WTC11 (cell line): ENCODE measurements around the gene GRIN2C. TPM values are rescaled to one million over a fixed set of nuclear protein-coding genes. Genes with fewer than 3 reads are reported as not detected.

ENCODE experiments used
- CREB1 ChIP-seq: sonication (generic); formaldehyde crosslinking; IDR thresholded peaks from 2 replicates; pipeline ENCODE4 v1.8.0; 2023; ENCODE audit warnings: mild to moderate bottlenecking, missing genetic modification reagents
- CREM ChIP-seq: sonication (generic); formaldehyde crosslinking; IDR thresholded peaks from 2 replicates; pipeline ENCODE4 v1.8.1; 2022; ENCODE audit warnings: mild to moderate bottlenecking, missing genetic modification reagents, moderate library complexity
- ELF4 ChIP-seq: sonication (generic); formaldehyde crosslinking; IDR thresholded peaks from 2 replicates; pipeline ENCODE4 v1.8.1; 2022; ENCODE audit warnings: low read depth, mild to moderate bottlenecking, moderate library complexity, missing genetic modification reagents
- ESRRA ChIP-seq: sonication (generic); formaldehyde crosslinking; IDR thresholded peaks from 2 replicates; pipeline ENCODE4 v1.8.1; 2022; ENCODE audit warnings: mild to moderate bottlenecking, missing genetic modification reagents, borderline replicate concordance
- FOXK1 ChIP-seq: sonication (generic); formaldehyde crosslinking; IDR thresholded peaks from 2 replicates; pipeline ENCODE4 v1.8.0; 2022; ENCODE audit warnings: mild to moderate bottlenecking, moderate library complexity, missing genetic modification reagents
- FOXP1 ChIP-seq: sonication (generic); formaldehyde crosslinking; IDR thresholded peaks from 2 replicates; pipeline ENCODE4 v1.8.0; 2022; ENCODE audit warnings: missing genetic modification reagents, mild to moderate bottlenecking, moderate library complexity, borderline replicate concordance
- GABPB1 ChIP-seq: sonication (generic); formaldehyde crosslinking; IDR thresholded peaks from 2 replicates; pipeline ENCODE4 v1.8.1; 2023; ENCODE audit warnings: mild to moderate bottlenecking, missing genetic modification reagents
- HMGA2 ChIP-seq: fragments of 250-450 bp; sonication (Bioruptor Pico); IDR thresholded peaks from 2 replicates; pipeline ENCODE4 v1.4.0; 2021; ENCODE audit warnings: mild to moderate bottlenecking, moderate library complexity
- JAZF1 ChIP-seq: fragments of 250-450 bp; sonication (Bioruptor Pico); IDR thresholded peaks from 2 replicates; pipeline ENCODE4 v1.9.0; 2021; ENCODE audit warnings: moderate library complexity, mild to moderate bottlenecking, inconsistent platforms
- KAT7 ChIP-seq: sonication (generic); formaldehyde crosslinking; IDR thresholded peaks from 2 replicates; pipeline ENCODE4 v1.8.1; 2023; ENCODE audit warnings: missing genetic modification reagents, mild to moderate bottlenecking, borderline replicate concordance
- MYBL2 ChIP-seq: sonication (generic); formaldehyde crosslinking; IDR thresholded peaks from 2 replicates; pipeline ENCODE4 v1.8.1; 2023; ENCODE audit warnings: mild to moderate bottlenecking, moderate library complexity, missing genetic modification reagents
- NFATC4 ChIP-seq: fragments of 250-450 bp; sonication (Bioruptor Pico); IDR thresholded peaks from 2 replicates; pipeline ENCODE4 v1.9.0; 2021; ENCODE audit warnings: mild to moderate bottlenecking
- NFE2L1 ChIP-seq: sonication (generic); formaldehyde crosslinking; IDR thresholded peaks from 2 replicates; pipeline ENCODE4 v1.8.1; 2023; ENCODE audit warnings: missing genetic modification reagents
- RELA ChIP-seq: sonication (generic); formaldehyde crosslinking; IDR thresholded peaks from 2 replicates; pipeline ENCODE4 v1.8.1; 2022; ENCODE audit warnings: missing genetic modification reagents, mild to moderate bottlenecking, borderline replicate concordance
- SMAD4 ChIP-seq: sonication (generic); formaldehyde crosslinking; IDR thresholded peaks from 2 replicates; pipeline ENCODE4 v1.8.0; 2022; ENCODE audit warnings: mild to moderate bottlenecking, missing genetic modification reagents
- SP1 ChIP-seq: sonication (generic); formaldehyde crosslinking; conservative IDR thresholded peaks from 2 replicates; pipeline ENCODE4 v1.8.1; 2022; ENCODE audit warnings: missing genetic modification reagents
- TEAD4 ChIP-seq: sonication (generic); formaldehyde crosslinking; IDR thresholded peaks from 2 replicates; pipeline ENCODE4 v1.8.0; 2022; ENCODE audit warnings: mild to moderate bottlenecking, missing genetic modification reagents
- ZBTB21 ChIP-seq: sonication (generic); formaldehyde crosslinking; IDR thresholded peaks from 2 replicates; pipeline ENCODE4 v1.8.1; 2023; ENCODE audit warnings: mild to moderate bottlenecking, missing genetic modification reagents, borderline replicate concordance
- ZNF138 ChIP-seq: sonication (generic); formaldehyde crosslinking; conservative IDR thresholded peaks from 2 replicates; pipeline ENCODE4 v1.8.1; 2022; ENCODE audit warnings: mild to moderate bottlenecking, moderate library complexity, missing genetic modification reagents
- ZNF219 ChIP-seq: sonication (generic); formaldehyde crosslinking; IDR thresholded peaks from 2 replicates; pipeline ENCODE4 v1.8.0; 2023; ENCODE audit warnings: missing genetic modification reagents, mild to moderate bottlenecking, borderline replicate concordance
- ZNF263 ChIP-seq: sonication (generic); formaldehyde crosslinking; IDR thresholded peaks from 2 replicates; pipeline ENCODE4 v1.8.1; 2022; ENCODE audit warnings: low read depth, mild to moderate bottlenecking, moderate library complexity, missing genetic modification reagents
- total RNA-seq: library from RNA; stranded (reverse); gene quantifications from 3 replicates; pipeline ENCODE4 v1.2.3, GENCODE V29; 2021
- TF ChIP-seq, protein P1 (sequence below): fragments of 250-450 bp; sonication (Bioruptor Pico); IDR thresholded peaks from 2 replicates; pipeline ENCODE4 v1.9.0; 2021; ENCODE audit warnings: moderate library complexity, mild to moderate bottlenecking, inconsistent platforms, borderline replicate concordance
- TF ChIP-seq, protein P2 (sequence below): sonication (generic); formaldehyde crosslinking; IDR thresholded peaks from 2 replicates; pipeline ENCODE4 v1.8.1; 2022; ENCODE audit warnings: low read depth, missing genetic modification reagents, borderline replicate concordance
- TF ChIP-seq, protein P3 (sequence below): sonication (generic); formaldehyde crosslinking; IDR thresholded peaks from 2 replicates; pipeline ENCODE4 v1.8.0; 2023; ENCODE audit warnings: missing genetic modification reagents
- TF ChIP-seq, protein P4 (sequence below): fragments of 250-450 bp; sonication (Bioruptor Pico); IDR thresholded peaks from 2 replicates; pipeline ENCODE4 v1.9.0; 2021; ENCODE audit warnings: mild to moderate bottlenecking
- TF ChIP-seq, protein P5 (sequence below): sonication (generic); formaldehyde crosslinking; IDR thresholded peaks from 2 replicates; pipeline ENCODE4 v1.8.1; 2023; ENCODE audit warnings: mild to moderate bottlenecking, missing genetic modification reagents, moderate library complexity
- TF ChIP-seq, protein P6 (sequence below): fragments of 250-450 bp; sonication (Bioruptor Pico); conservative IDR thresholded peaks from 2 replicates; pipeline ENCODE4 v1.9.0; 2021; ENCODE audit warnings: mild to moderate bottlenecking
- TF ChIP-seq, protein P7 (sequence below): sonication (generic); formaldehyde crosslinking; conservative IDR thresholded peaks from 2 replicates; pipeline ENCODE4 v1.8.1; 2022; ENCODE audit warnings: mild to moderate bottlenecking, missing genetic modification reagents
- TF ChIP-seq, protein P8 (sequence below): sonication (generic); formaldehyde crosslinking; IDR thresholded peaks from 2 replicates; pipeline ENCODE4 v1.8.0; 2022; ENCODE audit warnings: mild to moderate bottlenecking, missing genetic modification reagents
- TF ChIP-seq, protein P9 (sequence below): fragments of 250-450 bp; sonication (Bioruptor Pico); IDR thresholded peaks from 2 replicates; pipeline ENCODE4 v1.8.0; 2021; ENCODE audit warnings: mild to moderate bottlenecking

The GRIN2C gene
- total RNA-seq, 1 experiment from 2014 or later: 0.31 TPM

DNA sequence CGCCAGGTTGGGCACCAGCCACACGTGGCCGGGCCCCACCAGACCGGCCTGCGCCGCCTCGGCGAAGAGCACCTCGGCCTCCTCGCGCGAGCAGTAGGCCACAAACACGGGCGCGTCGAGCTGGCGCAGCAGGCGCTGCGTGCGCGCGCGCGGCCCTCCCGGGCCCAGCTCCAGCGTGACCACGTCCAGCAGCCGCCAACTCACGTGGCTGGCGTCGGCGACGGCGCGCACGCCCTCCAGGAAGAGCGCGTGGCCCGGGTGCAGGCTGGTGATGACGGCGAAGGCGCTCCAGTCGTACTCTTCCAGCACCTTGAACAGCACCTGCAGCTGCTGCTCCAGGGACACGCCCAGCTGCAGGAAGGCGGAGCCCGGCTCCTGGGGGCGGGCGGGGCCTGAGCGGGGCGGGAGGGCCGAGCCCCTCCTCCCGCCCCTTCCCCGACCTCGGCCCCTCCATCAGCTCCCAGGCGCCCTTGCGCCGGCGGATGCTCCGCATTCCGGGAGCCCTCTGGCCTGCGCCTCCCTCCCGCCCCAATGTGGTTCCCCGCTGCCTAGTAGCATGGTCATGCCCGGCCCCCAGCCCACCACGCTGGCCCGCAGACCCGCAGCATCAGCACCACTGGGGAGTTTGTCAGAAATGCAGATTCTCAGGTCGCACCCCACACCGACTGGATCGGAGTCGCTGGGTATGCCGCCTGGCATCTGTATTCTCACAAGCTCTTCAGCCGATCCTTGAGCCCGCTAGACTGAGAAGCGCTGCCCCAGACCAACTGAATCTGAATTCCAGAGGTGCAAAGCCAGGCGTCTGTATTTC is 7.2 kb downstream of the GRIN2C start (continued):
- TF ChIP-seq RELA (peak; percentile 98), CREB1 (CRISPR knock-in tag) (peak; percentile 92), KAT7 (CRISPR knock-in tag) (peak; percentile 74), FOXP1 (peak; percentile 99), CREM (CRISPR knock-in tag) (peak; percentile 88), ZBTB21 (CRISPR knock-in tag) (peak; percentile 94), FOXK1 (peak; percentile 92), ZNF219 (CRISPR knock-in tag) (peak; percentile 96), HMGA2 (CRISPR knock-in tag) (no peak), TEAD4 (CRISPR knock-in tag) (peak; percentile 95), NFE2L1 (peak; percentile 94), ELF4 (CRISPR knock-in tag) (peak; percentile 96), ZNF263 (peak; percentile 79), MYBL2 (CRISPR knock-in tag) (peak; percentile 96), NFATC4 (CRISPR knock-in tag) (no peak), GABPB1 (CRISPR knock-in tag) (no peak), JAZF1 (no peak), ESRRA (CRISPR knock-in tag) (peak; percentile 96), ZNF138 (CRISPR knock-in tag) (peak; percentile 95), SMAD4 (peak; percentile 94), SP1 (0 out of 2 replicates have a peak, but pooled peaks have one; percentile 30)
- TF ChIP-seq, protein P1, sequence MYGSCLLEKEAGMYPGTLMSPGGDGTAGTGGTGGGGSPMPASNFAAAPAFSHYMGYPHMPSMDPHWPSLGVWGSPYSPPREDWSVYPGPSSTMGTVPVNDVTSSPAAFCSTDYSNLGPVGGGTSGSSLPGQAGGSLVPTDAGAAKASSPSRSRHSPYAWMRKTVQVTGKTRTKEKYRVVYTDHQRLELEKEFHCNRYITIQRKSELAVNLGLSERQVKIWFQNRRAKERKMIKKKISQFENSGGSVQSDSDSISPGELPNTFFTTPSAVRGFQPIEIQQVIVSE: no peak
- TF ChIP-seq, protein P2, sequence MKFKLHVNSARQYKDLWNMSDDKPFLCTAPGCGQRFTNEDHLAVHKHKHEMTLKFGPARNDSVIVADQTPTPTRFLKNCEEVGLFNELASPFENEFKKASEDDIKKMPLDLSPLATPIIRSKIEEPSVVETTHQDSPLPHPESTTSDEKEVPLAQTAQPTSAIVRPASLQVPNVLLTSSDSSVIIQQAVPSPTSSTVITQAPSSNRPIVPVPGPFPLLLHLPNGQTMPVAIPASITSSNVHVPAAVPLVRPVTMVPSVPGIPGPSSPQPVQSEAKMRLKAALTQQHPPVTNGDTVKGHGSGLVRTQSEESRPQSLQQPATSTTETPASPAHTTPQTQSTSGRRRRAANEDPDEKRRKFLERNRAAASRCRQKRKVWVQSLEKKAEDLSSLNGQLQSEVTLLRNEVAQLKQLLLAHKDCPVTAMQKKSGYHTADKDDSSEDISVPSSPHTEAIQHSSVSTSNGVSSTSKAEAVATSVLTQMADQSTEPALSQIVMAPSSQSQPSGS: no peak; the same call in 1 of the 2 replicates
- TF ChIP-seq, protein P3, sequence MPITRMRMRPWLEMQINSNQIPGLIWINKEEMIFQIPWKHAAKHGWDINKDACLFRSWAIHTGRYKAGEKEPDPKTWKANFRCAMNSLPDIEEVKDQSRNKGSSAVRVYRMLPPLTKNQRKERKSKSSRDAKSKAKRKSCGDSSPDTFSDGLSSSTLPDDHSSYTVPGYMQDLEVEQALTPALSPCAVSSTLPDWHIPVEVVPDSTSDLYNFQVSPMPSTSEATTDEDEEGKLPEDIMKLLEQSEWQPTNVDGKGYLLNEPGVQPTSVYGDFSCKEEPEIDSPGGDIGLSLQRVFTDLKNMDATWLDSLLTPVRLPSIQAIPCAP (CRISPR knock-in tag): peak; percentile 95
- TF ChIP-seq, protein P4, sequence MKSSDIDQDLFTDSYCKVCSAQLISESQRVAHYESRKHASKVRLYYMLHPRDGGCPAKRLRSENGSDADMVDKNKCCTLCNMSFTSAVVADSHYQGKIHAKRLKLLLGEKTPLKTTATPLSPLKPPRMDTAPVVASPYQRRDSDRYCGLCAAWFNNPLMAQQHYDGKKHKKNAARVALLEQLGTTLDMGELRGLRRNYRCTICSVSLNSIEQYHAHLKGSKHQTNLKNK (CRISPR knock-in tag): no peak
- TF ChIP-seq, protein P5, sequence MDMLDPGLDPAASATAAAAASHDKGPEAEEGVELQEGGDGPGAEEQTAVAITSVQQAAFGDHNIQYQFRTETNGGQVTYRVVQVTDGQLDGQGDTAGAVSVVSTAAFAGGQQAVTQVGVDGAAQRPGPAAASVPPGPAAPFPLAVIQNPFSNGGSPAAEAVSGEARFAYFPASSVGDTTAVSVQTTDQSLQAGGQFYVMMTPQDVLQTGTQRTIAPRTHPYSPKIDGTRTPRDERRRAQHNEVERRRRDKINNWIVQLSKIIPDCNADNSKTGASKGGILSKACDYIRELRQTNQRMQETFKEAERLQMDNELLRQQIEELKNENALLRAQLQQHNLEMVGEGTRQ (CRISPR knock-in tag): peak; percentile 72
- TF ChIP-seq, protein P6, sequence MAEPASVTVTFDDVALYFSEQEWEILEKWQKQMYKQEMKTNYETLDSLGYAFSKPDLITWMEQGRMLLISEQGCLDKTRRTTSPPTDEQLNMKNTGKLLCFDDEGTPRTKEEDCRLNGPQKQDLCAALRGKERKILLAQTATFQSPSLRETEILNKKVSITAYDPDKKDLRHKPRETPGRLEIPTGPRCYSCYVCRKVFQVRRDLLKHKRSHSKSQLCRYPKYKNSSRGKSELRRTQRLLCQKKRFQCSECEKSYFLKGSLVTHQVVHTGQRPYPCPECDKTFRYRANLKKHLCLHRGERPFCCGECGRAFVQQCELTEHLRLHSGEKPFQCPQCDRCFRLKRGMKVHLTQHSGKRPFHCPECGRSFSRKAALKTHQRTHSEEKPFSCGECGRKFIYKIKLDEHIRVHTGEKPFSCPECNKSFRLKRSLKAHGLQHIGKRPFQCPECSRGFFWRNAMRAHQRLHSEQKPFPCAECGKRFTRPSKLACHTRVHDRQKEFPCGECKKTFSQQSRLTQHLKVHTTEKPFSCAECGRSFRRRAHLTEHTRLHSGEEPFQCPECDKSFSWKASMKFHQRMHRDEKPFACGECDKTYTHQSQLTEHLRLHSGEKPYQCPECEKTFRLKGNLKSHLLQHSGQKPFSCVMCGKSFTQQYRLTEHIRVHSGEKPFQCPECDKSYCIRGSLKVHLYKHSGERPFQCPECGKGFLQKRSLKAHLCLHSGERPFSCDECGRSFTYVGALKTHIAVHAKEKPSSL (CRISPR knock-in tag): no peak
- TF ChIP-seq, protein P7, sequence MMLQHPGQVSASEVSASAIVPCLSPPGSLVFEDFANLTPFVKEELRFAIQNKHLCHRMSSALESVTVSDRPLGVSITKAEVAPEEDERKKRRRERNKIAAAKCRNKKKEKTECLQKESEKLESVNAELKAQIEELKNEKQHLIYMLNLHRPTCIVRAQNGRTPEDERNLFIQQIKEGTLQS (CRISPR knock-in tag): peak; percentile 71; the same call in 1 of the 2 replicates
- TF ChIP-seq, protein P8, sequence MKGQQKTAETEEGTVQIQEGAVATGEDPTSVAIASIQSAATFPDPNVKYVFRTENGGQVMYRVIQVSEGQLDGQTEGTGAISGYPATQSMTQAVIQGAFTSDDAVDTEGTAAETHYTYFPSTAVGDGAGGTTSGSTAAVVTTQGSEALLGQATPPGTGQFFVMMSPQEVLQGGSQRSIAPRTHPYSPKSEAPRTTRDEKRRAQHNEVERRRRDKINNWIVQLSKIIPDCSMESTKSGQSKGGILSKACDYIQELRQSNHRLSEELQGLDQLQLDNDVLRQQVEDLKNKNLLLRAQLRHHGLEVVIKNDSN (CRISPR knock-in tag): peak; percentile 81
- TF ChIP-seq, protein P9, sequence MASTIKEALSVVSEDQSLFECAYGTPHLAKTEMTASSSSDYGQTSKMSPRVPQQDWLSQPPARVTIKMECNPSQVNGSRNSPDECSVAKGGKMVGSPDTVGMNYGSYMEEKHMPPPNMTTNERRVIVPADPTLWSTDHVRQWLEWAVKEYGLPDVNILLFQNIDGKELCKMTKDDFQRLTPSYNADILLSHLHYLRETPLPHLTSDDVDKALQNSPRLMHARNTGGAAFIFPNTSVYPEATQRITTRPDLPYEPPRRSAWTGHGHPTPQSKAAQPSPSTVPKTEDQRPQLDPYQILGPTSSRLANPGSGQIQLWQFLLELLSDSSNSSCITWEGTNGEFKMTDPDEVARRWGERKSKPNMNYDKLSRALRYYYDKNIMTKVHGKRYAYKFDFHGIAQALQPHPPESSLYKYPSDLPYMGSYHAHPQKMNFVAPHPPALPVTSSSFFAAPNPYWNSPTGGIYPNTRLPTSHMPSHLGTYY (CRISPR knock-in tag): no peak
